ENCODE measurements around the gene IMMP2L. TPM values are rescaled to one million over a fixed set of nuclear protein-coding genes. Genes with fewer than 3 reads are reported as not detected.

Gene IMMP2L
- total and polyA plus RNA-seq, 2 of the 4 experiments (the other 2 are of a cell fraction): 5.8 to 9.3 TPM

GRCh38 chr7:111029574-111030251 is 532.6 kb downstream of the IMMP2L start:
- H4K8ac ChIP-seq (ENCODE audit: low read depth in 2 of 2, low read length in 2 of 2): no peak overlapping the region
- no peak overlapping the region for H3K14ac ChIP-seq (replicated peaks; ENCODE audit: low read depth, low read length)
- no peak overlapping the region for H3K56ac ChIP-seq (ENCODE audit: extremely low read depth, insufficient read depth, low read length)
- no peak overlapping the region for H3K4ac ChIP-seq (ENCODE audit: low read depth, low read length)
- H2BK120ac ChIP-seq (ENCODE audit: low read depth, low read length): no peak overlapping the region
- H4K5ac ChIP-seq (ENCODE audit: low read depth, low read length): no peak overlapping the region
- no peaks in the 10 kb centered on the region for H3K79me1 ChIP-seq (ENCODE audit: low read depth in 1 of 2, low read length in 2 of 2)
- no TSS peak for BruUV-seq (replicated peaks)
- DNase-seq (peak; percentile 17), ATAC-seq (ENCODE audit: low read depth) (no peak)
- H2BK20ac ChIP-seq (ENCODE audit: low read depth, low read length): no peak overlapping the region
- H3K36me3 ChIP-seq (ENCODE audit: control insufficient read depth, insufficient read depth, low read length): no peaks in the 10 kb centered on the region
- H3K4me1 ChIP-seq (ENCODE audit: control insufficient read depth, insufficient read depth, low read length): peaks cover 2% of the 10 kb centered on the region; the same call in 1 of the 2 replicates
- H3K18ac ChIP-seq (ENCODE audit: low read depth, low read length): no peak overlapping the region
- no peak overlapping the region for H2AFZ ChIP-seq (replicated peaks; ENCODE audit: low read length, poor library complexity)
- no peak overlapping the region for H3K9ac ChIP-seq (ENCODE audit: low read depth, low read length)
- H2AK5ac ChIP-seq (ENCODE audit: low read depth, low read length): no peak overlapping the region
- H3K4me2 ChIP-seq (ENCODE audit: low read depth, low read length): no peak overlapping the region
- H3K4me3 ChIP-seq (ENCODE audit: insufficient read depth, low read depth, low read length): no peak overlapping the region
- dilution Hi-C loops (cut with HindIII; ENCODE audit: low sequenced_read_pairs, unreplicated experiment) (no loop called here), intact Hi-C loops (cut with micrococcal nuclease) (no loop called here), in situ Hi-C loops (cut with MboI; ENCODE audit: low sequenced_read_pairs) (no loop called here)
- no peak overlapping the region for H4K91ac ChIP-seq (ENCODE audit: insufficient read depth, low read depth, low read length)
- no peaks in the 10 kb centered on the region for H4K20me1 ChIP-seq (ENCODE audit: insufficient read depth, low read length)
- no peaks in the 10 kb centered on the region for H3K9me1 ChIP-seq (ENCODE audit: insufficient read depth, low read length)
- TF ChIP-seq ELK1 (IDR thresholded peaks at IDR 0.05; ENCODE audit: borderline replicate concordance, low read depth, low read length) (no peak), MAFK (IDR thresholded peaks at IDR 0.05; ENCODE audit: low read depth, low read length) (no peak), CTCF (conservative IDR thresholded peaks at IDR 0.05; ENCODE audit: low read depth, low read length) (no peak), CHD1 (IDR thresholded peaks at IDR 0.05; ENCODE audit: low read depth, low read length) (no peak), BHLHE40 (IDR thresholded peaks at IDR 0.05; ENCODE audit: low read depth, low read length) (no peak), POLR2A (IDR thresholded peaks at IDR 0.05; ENCODE audit: low read depth, low read length) (no peak), NFE2L2 (IDR thresholded peaks at IDR 0.05; ENCODE audit: low read depth, low read length) (no peak), RAD21 (IDR thresholded peaks at IDR 0.05; ENCODE audit: low read length) (no peak), FOS (IDR thresholded peaks at IDR 0.05; ENCODE audit: low read depth, low read length) (no peak), RCOR1 (IDR thresholded peaks at IDR 0.05; ENCODE audit: insufficient replicate concordance, low read length) (no peak), MAZ (IDR thresholded peaks at IDR 0.05; ENCODE audit: borderline replicate concordance, low read depth, low read length) (no peak), CEBPB (IDR thresholded peaks at IDR 0.05; ENCODE audit: low read depth, low read length) (no peak), MXI1 (IDR thresholded peaks at IDR 0.05; ENCODE audit: borderline replicate concordance, low read depth, low read length) (no peak), RFX5 (IDR thresholded peaks at IDR 0.05; ENCODE audit: low read depth, low read length) (no peak), SMC3 (IDR thresholded peaks at IDR 0.05; ENCODE audit: low read depth, low read length) (no peak), USF2 (IDR thresholded peaks at IDR 0.05; ENCODE audit: low read depth, low read length) (no peak)
- no peaks in the 10 kb centered on the region for H3K27me3 ChIP-seq (ENCODE audit: control insufficient read depth, insufficient read depth, low read length)
- WGBS, 2 experiments (ENCODE audit: extremely low coverage in 2 of 2, insufficient read length in 1 of 2): no CpG with 5 or more reads among the region's 1 CpG
- H3K23ac ChIP-seq (ENCODE audit: low read depth, low read length): no peak overlapping the region
- H3K9me3 ChIP-seq (ENCODE audit: control insufficient read depth, insufficient read depth, low read length): no peaks in the 10 kb centered on the region
- H2BK15ac ChIP-seq (ENCODE audit: low read depth, low read length): no peak overlapping the region
- H2AK9ac ChIP-seq (replicated peaks; ENCODE audit: low read depth, low read length, poor library complexity): no peak overlapping the region
- POLR2A ChIA-PET (ENCODE audit: unreplicated experiment): no interaction called here
- no peak overlapping the region for H2BK5ac ChIP-seq (ENCODE audit: low read depth, low read length, poor library complexity, severe bottlenecking)
- CTCF ChIA-PET: interaction anchor here (0.9 kb wide), 1 partner anchor 11 kb away, joined by 3 read pairs; no protein-coding TSS in a partner anchor
- no peak overlapping the region for H3K27ac ChIP-seq (ENCODE audit: insufficient read depth, low read length)
